OCI-LY7 (cell line): ENCODE data around the gene SPATA21. TPM values are rescaled to one million over a fixed set of nuclear protein-coding genes. Genes with fewer than 3 reads are reported as not detected.

Experiments used
- BruUV-seq: library from RNA; stranded (reverse); fragments of 400-500 nt; replicated peaks from 2 replicates; lab custom pipeline; 2021; lab: Mats Ljungman, UMichigan
- CTCF ChIA-PET: fragments of 300-600 bp; sonication (Branson Sonifier 250); formaldehyde crosslinking; loops from one replicate; lab custom pipeline; 2022; ENCODE audit warnings: antibody characterized with exemption; ENCODE audit not compliant: unreplicated experiment; lab: Charles Lee
- POLR2A ChIA-PET: fragments of 300-600 bp; sonication (Branson Sonifier 250); formaldehyde crosslinking; loops from one replicate; lab custom pipeline; 2022; ENCODE audit warnings: antibody characterized with exemption; lab: Charles Lee
- DNase-seq: peaks from one replicate; pipeline ENCODE4 v3.0.0-alpha.2; 2015; ENCODE audit warnings: low spot score
- H2AFZ ChIP-seq: fragments of 200-600 bp; sonication (generic), shearing (Covaris generic); 2 replicates; pipeline ENCODE4 v1.6.1; 2014; ENCODE audit warnings: mild to moderate bottlenecking, antibody characterized with exemption, low read length, moderate library complexity
- H3K27ac ChIP-seq: fragments of 200-600 bp; sonication (generic); 2 replicates; pipeline ENCODE4 v1.5.1; 2014; ENCODE audit warnings: mixed run types, low read depth, mild to moderate bottlenecking, moderate library complexity, low read length, inconsistent platforms; ENCODE audit not compliant: poor library complexity, severe bottlenecking
- H3K36me3 ChIP-seq: fragments of 200-600 bp; sonication (generic); 2 replicates; pipeline ENCODE4 v1.6.1; 2014; ENCODE audit warnings: mild to moderate bottlenecking, antibody characterized with exemption, low read length, moderate library complexity, mixed read lengths; ENCODE audit not compliant: insufficient read depth
- H3K4me1 ChIP-seq: fragments of 200-600 bp; sonication (generic); 2 replicates; pipeline ENCODE4 v1.5.1; 2014; ENCODE audit warnings: mild to moderate bottlenecking, low read length; ENCODE audit not compliant: insufficient read depth, poor library complexity, severe bottlenecking
- H3K4me2 ChIP-seq: fragments of 200-600 bp; sonication (generic); 2 replicates; pipeline ENCODE4 v1.6.1; 2014; ENCODE audit warnings: mild to moderate bottlenecking, low read length
- H3K4me3 ChIP-seq: fragments of 200-600 bp; sonication (generic); 2 replicates; pipeline ENCODE4 v1.5.1; 2014; ENCODE audit warnings: mild to moderate bottlenecking, low read depth, low read length; ENCODE audit not compliant: poor library complexity, severe bottlenecking
- H3K79me2 ChIP-seq: fragments of 200-600 bp; sonication (generic); 2 replicates; pipeline ENCODE4 v1.6.1; 2016; ENCODE audit warnings: low read depth, mild to moderate bottlenecking, low read length, moderate library complexity, mixed read lengths; ENCODE audit not compliant: insufficient read depth
- H3K9me2 ChIP-seq: fragments of 200-600 bp; sonication (generic); 2 replicates; pipeline ENCODE4 v1.6.1; 2016; ENCODE audit warnings: mild to moderate bottlenecking, low read length, mixed read lengths; ENCODE audit not compliant: insufficient read depth
- H3K9me3 ChIP-seq: fragments of 200-600 bp; sonication (generic); 2 replicates; pipeline ENCODE4 v1.6.1; 2014; ENCODE audit warnings: mild to moderate bottlenecking, mixed run types, low read length, mixed read lengths
- H4K20me1 ChIP-seq: fragments of 200-600 bp; sonication (generic); 2 replicates; pipeline ENCODE4 v1.6.1; 2014; ENCODE audit warnings: mild to moderate bottlenecking, antibody characterized with exemption, low read length, moderate library complexity, mixed read lengths; ENCODE audit not compliant: insufficient read depth
- CTCF ChIP-seq: fragments of 200-600 bp; sonication (generic); conservative IDR thresholded peaks from 2 replicates; pipeline ENCODE4 v1.5.1; 2014; ENCODE audit warnings: mild to moderate bottlenecking, antibody characterized with exemption, low read length, moderate library complexity, mixed read lengths
- EZH2phosphoT487 ChIP-seq: fragments of 200-600 bp; sonication (generic); IDR thresholded peaks from 2 replicates; pipeline ENCODE4 v1.6.1; 2018; ENCODE audit warnings: low read depth, borderline replicate concordance, mild to moderate bottlenecking, mixed run types, antibody characterized with exemption, low read length, moderate library complexity, mixed read lengths
- intact Hi-C: fragments of 100-400 bp; cut with micrococcal nuclease; formaldehyde crosslinking; loops from one replicate; pipeline ENCODE4 v1.10.0; 2022; ENCODE audit not compliant: unreplicated experiment
- total RNA-seq, 2 experiments: library from RNA; depleted of rRNA in 1 of 2; stranded (reverse); fragments of >200 nt in 1 of 2; shearing (Covaris generic) in 1 of 2; gene quantifications; 2 replicates each; pipeline ENCODE4 v1.2.3, GENCODE V29; 2014 to 2022

Gene SPATA21
- total RNA-seq, 2 experiments from 2014 or later = 0.40 TPM; not detected in 1

GRCh38 chr1:16397120-16397519 lies 40.1 kb downstream of the SPATA21 start:
- H3K79me2 ChIP-seq = peaks cover 9% of the 10 kb centered on the region
- ChIA-PET CTCF (no interaction called here), POLR2A (no interaction called here)
- peaks cover 55% of the 10 kb centered on the region for H3K36me3 ChIP-seq
- no peak for DNase-seq
- intact Hi-C loops = no loop called here
- no peaks in the 10 kb centered on the region for H3K4me1 ChIP-seq
- no peak for TF ChIP-seq EZH2phosphoT487
- H3K9me2 ChIP-seq = no peaks in the 10 kb centered on the region
- H3K4me3 ChIP-seq = no peak overlapping the region
- no peaks in the 10 kb centered on the region for H3K9me3 ChIP-seq
- peaks cover 1% of the 10 kb centered on the region; the same call in 1 of the 2 replicates for H4K20me1 ChIP-seq
- no peak overlapping the region for H2AFZ ChIP-seq
- H3K27ac ChIP-seq = no peak overlapping the region
- no TSS peak for BruUV-seq
- H3K4me2 ChIP-seq = no peak overlapping the region

GRCh38 chr1:16396591-16396990 lies 40.6 kb downstream of the SPATA21 start:
- POLR2A ChIA-PET = no interaction called here
- Histone ChIP-seq H2AFZ (no peak overlapping the region), H3K79me2 (peaks cover 14% of the 10 kb centered on the region), H4K20me1 (peaks cover 7% of the 10 kb centered on the region; the same call in 1 of the 2 replicates), H3K27ac (no peak overlapping the region), H3K9me3 (no peaks in the 10 kb centered on the region), H3K4me2 (no peak overlapping the region), H3K9me2 (no peaks in the 10 kb centered on the region), H3K4me1 (no peaks in the 10 kb centered on the region), H3K36me3 (peaks cover 58% of the 10 kb centered on the region), H3K4me3 (no peak overlapping the region)
- TF ChIP-seq CTCF = no peak
- no peak for TF ChIP-seq EZH2phosphoT487
- intact Hi-C loops = no loop called here
- no peak for DNase-seq
- no TSS peak for BruUV-seq
- CTCF ChIA-PET = no interaction called here

GRCh38 chr1:16394977-16395376 lies 42.2 kb downstream of the SPATA21 start:
- no peak for TF ChIP-seq CTCF
- no peak for TF ChIP-seq EZH2phosphoT487
- peaks cover 30% of the 10 kb centered on the region for H3K79me2 ChIP-seq
- no peak overlapping the region for H3K27ac ChIP-seq
- H3K9me3 ChIP-seq = no peaks in the 10 kb centered on the region
- H3K4me2 ChIP-seq = no peak overlapping the region
- H3K4me1 ChIP-seq = peaks cover 14% of the 10 kb centered on the region
- POLR2A ChIA-PET = no interaction called here
- no peak overlapping the region for H2AFZ ChIP-seq
- peaks cover 21% of the 10 kb centered on the region; the same call in 1 of the 2 replicates for H4K20me1 ChIP-seq
- BruUV-seq = no TSS peak
- no peaks in the 10 kb centered on the region for H3K9me2 ChIP-seq
- no peak for DNase-seq
- no peak overlapping the region for H3K4me3 ChIP-seq
- intact Hi-C loops = no loop called here
- CTCF ChIA-PET = no interaction called here
- H3K36me3 ChIP-seq = peaks cover 63% of the 10 kb centered on the region
